Endothelial cell of umbilical vein (primary cell): Measurements from ENCODE around the gene ZBTB22.

ENCODE experiments used
- EZH2 ChIP-seq: IDR thresholded peaks from 2 replicates; pipeline ENCODE4 v1.6.1; 2012; ENCODE audit warnings: borderline replicate concordance, low read depth, mild to moderate bottlenecking, moderate library complexity, low read length, inconsistent platforms; ENCODE audit not compliant: severe bottlenecking
- TF ChIP-seq, protein P1 (sequence below), 2 donors: IDR thresholded peaks; 1 replicate in 1 of 2; 2 replicates in 1 of 2; pipeline ENCODE4 v1.5.1; 2011; ENCODE audit warnings: low read length in 2 of 2, mild to moderate bottlenecking in 2 of 2, moderate library complexity in 2 of 2, control low read depth in 1 of 2, inconsistent platforms in 1 of 2, low read depth in 1 of 2; ENCODE audit not compliant: insufficient read depth in 1 of 2; ENCODE audit errors: extremely low read depth in 1 of 2
- TF ChIP-seq, protein P2 (sequence below): IDR thresholded peaks from 2 replicates; pipeline ENCODE4 v1.6.1; 2011; ENCODE audit not compliant: insufficient read depth, insufficient read length

DNA sequence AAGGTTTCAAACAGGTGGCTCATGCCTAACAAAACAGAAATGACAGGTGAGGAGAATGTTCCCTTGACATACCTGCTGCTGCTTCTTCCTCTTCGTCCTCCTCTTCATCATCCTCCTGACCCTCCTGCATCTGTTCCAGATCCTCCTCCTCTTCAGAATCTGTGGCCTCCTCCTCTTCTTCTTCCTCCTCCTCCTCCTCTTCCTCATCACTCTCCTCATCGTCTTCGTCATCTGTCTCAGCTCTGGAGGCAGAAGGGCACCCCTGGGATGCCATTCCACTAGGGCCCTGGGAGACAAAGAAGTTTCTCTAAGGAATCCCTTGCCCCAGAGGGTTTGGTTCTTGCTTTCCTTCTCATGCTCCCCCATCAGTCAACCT is 2.4 kb upstream of the ZBTB22 start:
- TF ChIP-seq, protein P1, sequence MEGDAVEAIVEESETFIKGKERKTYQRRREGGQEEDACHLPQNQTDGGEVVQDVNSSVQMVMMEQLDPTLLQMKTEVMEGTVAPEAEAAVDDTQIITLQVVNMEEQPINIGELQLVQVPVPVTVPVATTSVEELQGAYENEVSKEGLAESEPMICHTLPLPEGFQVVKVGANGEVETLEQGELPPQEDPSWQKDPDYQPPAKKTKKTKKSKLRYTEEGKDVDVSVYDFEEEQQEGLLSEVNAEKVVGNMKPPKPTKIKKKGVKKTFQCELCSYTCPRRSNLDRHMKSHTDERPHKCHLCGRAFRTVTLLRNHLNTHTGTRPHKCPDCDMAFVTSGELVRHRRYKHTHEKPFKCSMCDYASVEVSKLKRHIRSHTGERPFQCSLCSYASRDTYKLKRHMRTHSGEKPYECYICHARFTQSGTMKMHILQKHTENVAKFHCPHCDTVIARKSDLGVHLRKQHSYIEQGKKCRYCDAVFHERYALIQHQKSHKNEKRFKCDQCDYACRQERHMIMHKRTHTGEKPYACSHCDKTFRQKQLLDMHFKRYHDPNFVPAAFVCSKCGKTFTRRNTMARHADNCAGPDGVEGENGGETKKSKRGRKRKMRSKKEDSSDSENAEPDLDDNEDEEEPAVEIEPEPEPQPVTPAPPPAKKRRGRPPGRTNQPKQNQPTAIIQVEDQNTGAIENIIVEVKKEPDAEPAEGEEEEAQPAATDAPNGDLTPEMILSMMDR (IDR thresholded peaks at IDR 0.05; ENCODE audit: extremely low read depth in 1 of 2, insufficient read depth in 1 of 2, low read depth in 1 of 2, low read length in 2 of 2) = no peak
- no peak for TF ChIP-seq EZH2
- TF ChIP-seq, protein P2, sequence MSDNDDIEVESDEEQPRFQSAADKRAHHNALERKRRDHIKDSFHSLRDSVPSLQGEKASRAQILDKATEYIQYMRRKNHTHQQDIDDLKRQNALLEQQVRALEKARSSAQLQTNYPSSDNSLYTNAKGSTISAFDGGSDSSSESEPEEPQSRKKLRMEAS = no peak
